Testis (tissue), 3 donors: ENCODE data around the gene KYAT1. TPM values are rescaled to one million over a fixed set of nuclear protein-coding genes. Genes with fewer than 3 reads are reported as not detected.
A peak's percentile ranks its signal among the peaks of the same experiment; 100 is the strongest.
"Not testable (repeated sequence)": the region's sequence is repeated elsewhere in the genome, so short reads cannot be mapped to it uniquely, and the experiment has no call there.

Experiments
- DNase-seq: peaks from one replicate; pipeline ENCODE4 v3.0.0-alpha.2; 2019
- H3K27ac ChIP-seq, 2 donors: fragments of 200-600 bp; sonication (generic); one replicate each; pipeline ENCODE4 v1.5.1; 2019
- H3K27me3 ChIP-seq: fragments of 200-600 bp; sonication (generic); one replicate; pipeline ENCODE4 v1.5.1; 2019
- H3K36me3 ChIP-seq: fragments of 200-600 bp; sonication (generic); one replicate; pipeline ENCODE4 v1.5.1; 2017; ENCODE audit warnings: low read depth; ENCODE audit errors: missing control alignments
- H3K4me1 ChIP-seq: fragments of 200-600 bp; sonication (generic); one replicate; pipeline ENCODE4 v1.5.1; 2019
- H3K4me3 ChIP-seq, 2 donors: fragments of 200-600 bp; sonication (generic); one replicate each; pipeline ENCODE4 v1.5.1; 2017 to 2019
- H3K9me3 ChIP-seq: fragments of 200-600 bp; sonication (generic); one replicate; pipeline ENCODE4 v1.5.1; 2017
- CTCF ChIP-seq, 3 experiments: fragments of 450-650 bp in 2 of 3; fragments of 200-600 bp in 1 of 3; sonication (generic) in 1 of 3; IDR thresholded peaks; one replicate each; pipeline ENCODE4 v1.5.1; 2016 to 2019; ENCODE audit warnings: antibody characterized with exemption in 3 of 3, mild to moderate bottlenecking in 2 of 3, moderate library complexity in 1 of 3
- POLR2A ChIP-seq: fragments of 450-650 bp; IDR thresholded peaks from one replicate; pipeline ENCODE4 v1.6.1; 2017; ENCODE audit warnings: antibody characterized with exemption, mild to moderate bottlenecking, moderate library complexity
- WGBS, 2 donors: methylation state at CpG; one replicate each; pipeline ENCODE4 v1.1.5; 2018; 5-methylcytosine and 5-hydroxymethylcytosine counted together
- intact Hi-C: fragments of 100-400 bp; cut with DNase I; formaldehyde crosslinking; loops from one replicate; pipeline ENCODE4 v1.15.1; 2023; ENCODE audit warnings: low total_unique reads
- polyA plus RNA-seq: library from polyadenylated mRNA; stranded (reverse); fragments of 350-450 nt; fragmentation: Illumina TruSeq; extraction: RNeasy Lipid Tissue Mini Kit (QIAGEN cat#74804); gene quantifications from one replicate; pipeline ENCODE4 v1.2.3, GENCODE V29; 2014; ENCODE audit warnings: low read depth, low replicate concordance; ENCODE audit not compliant: insufficient read depth
- total RNA-seq, 2 donors: library from RNA; depleted of rRNA; stranded (reverse); fragments of >200 nt; gene quantifications; one replicate each; pipeline ENCODE4 v1.2.3, GENCODE V29; 2016

KYAT1 gene
- total and polyA plus RNA-seq, 3 donors from 2014 or later: 11.6 to 18.0 (median 14.0) TPM

GRCh38 chr9:128851779-128852600 is 29.8 kb downstream of the KYAT1 start:
- peak; percentile 58 for DNase-seq
- H3K4me3 ChIP-seq, H3K36me3 ChIP-seq, intact Hi-C loops, H3K9me3 ChIP-seq, H3K27me3 ChIP-seq, H3K4me1 ChIP-seq, H3K27ac ChIP-seq: not testable (repeated sequence)
- 81 to 82% methylated on average over 10 of the region's 10 CpGs for WGBS, 2 donors
- TF ChIP-seq CTCF (IDR thresholded peaks at IDR 0.05): peak; percentile 35 to 47 (median 36)

- intact Hi-C loops, H3K36me3 ChIP-seq, H3K4me3 ChIP-seq, H3K27ac ChIP-seq, H3K9me3 ChIP-seq, H3K4me1 ChIP-seq, DNase-seq, H3K27me3 ChIP-seq: not testable (repeated sequence)
- WGBS, 2 donors: 90 to 92% methylated on average over 10 of the region's 10 CpGs
These were observed 30.7 kb downstream of the KYAT1 start for GRCh38 chr9:128851024-128851423.

- TF ChIP-seq POLR2A (no peak), CTCF (IDR thresholded peaks at IDR 0.05) (no peak)
- intact Hi-C loops: no loop called here
- no peaks in the 10 kb centered on the region for H3K4me1 ChIP-seq
- no peaks in the 10 kb centered on the region for H3K9me3 ChIP-seq
- H3K27ac ChIP-seq: no peak overlapping the region
- no peaks in the 10 kb centered on the region for H3K27me3 ChIP-seq
- no peak overlapping the region for H3K4me3 ChIP-seq
- no peaks in the 10 kb centered on the region for H3K36me3 ChIP-seq
- 100% methylated on average over 1 of the region's 1 CpG for WGBS, 2 donors
- DNase-seq: no peak
These were observed 33.9 kb downstream of the KYAT1 start for GRCh38 chr9:128847803-128848202.

GRCh38 chr9:128846680-128847030 is 35.1 kb downstream of the KYAT1 start:
- 97% methylated on average over 3 of the region's 3 CpGs for WGBS, 2 donors
- TF ChIP-seq POLR2A: no peak
- no peak for TF ChIP-seq CTCF (IDR thresholded peaks at IDR 0.05)
- H3K36me3 ChIP-seq: no peaks in the 10 kb centered on the region
- no peak overlapping the region for H3K4me3 ChIP-seq
- intact Hi-C loops: no loop called here
- no peak for DNase-seq
- no peaks in the 10 kb centered on the region for H3K4me1 ChIP-seq
- H3K9me3 ChIP-seq: no peaks in the 10 kb centered on the region
- H3K27ac ChIP-seq: no peak overlapping the region
- no peaks in the 10 kb centered on the region for H3K27me3 ChIP-seq

- no peaks in the 10 kb centered on the region for H3K9me3 ChIP-seq
- intact Hi-C loops: no loop called here
- no peak for TF ChIP-seq POLR2A
- no peak for TF ChIP-seq CTCF (IDR thresholded peaks at IDR 0.05)
- no peaks in the 10 kb centered on the region for H3K27me3 ChIP-seq
- no peak overlapping the region for H3K4me3 ChIP-seq
- H3K4me1 ChIP-seq: no peaks in the 10 kb centered on the region
- no peaks in the 10 kb centered on the region for H3K36me3 ChIP-seq
- H3K27ac ChIP-seq: no peak overlapping the region
- DNase-seq: no peak
- WGBS, 2 donors: 68 to 77% methylated on average over 5 to 13 of the region's 13 CpGs
These were observed 36.4 kb downstream of the KYAT1 start for GRCh38 chr9:128845186-128845931.

GRCh38 chr9:128843171-128843570 is 38.6 kb downstream of the KYAT1 start:
- H3K27me3 ChIP-seq, H3K4me3 ChIP-seq, H3K9me3 ChIP-seq, DNase-seq, intact Hi-C loops, H3K27ac ChIP-seq, H3K4me1 ChIP-seq, H3K36me3 ChIP-seq: not testable (repeated sequence)
- WGBS, 2 donors: 94 to 95% methylated on average over 7 of the region's 7 CpGs
